NCI-H1048 (cell line): ENCODE data around the gene ERVK3-1.
"Not testable (repeated sequence)": the region's sequence is repeated elsewhere in the genome, so short reads cannot be mapped to it uniquely, and the experiment has no call there.

Source experiments
- DNase-seq: peaks from one replicate; lab custom pipeline; 2025; lab: John Stamatoyannopoulos, UW

The ERVK3-1 gene

GRCh38 chr19:58304748-58305064, 471 bp upstream of the ERVK3-1 start:
- DNase-seq: no peak

DNA sequence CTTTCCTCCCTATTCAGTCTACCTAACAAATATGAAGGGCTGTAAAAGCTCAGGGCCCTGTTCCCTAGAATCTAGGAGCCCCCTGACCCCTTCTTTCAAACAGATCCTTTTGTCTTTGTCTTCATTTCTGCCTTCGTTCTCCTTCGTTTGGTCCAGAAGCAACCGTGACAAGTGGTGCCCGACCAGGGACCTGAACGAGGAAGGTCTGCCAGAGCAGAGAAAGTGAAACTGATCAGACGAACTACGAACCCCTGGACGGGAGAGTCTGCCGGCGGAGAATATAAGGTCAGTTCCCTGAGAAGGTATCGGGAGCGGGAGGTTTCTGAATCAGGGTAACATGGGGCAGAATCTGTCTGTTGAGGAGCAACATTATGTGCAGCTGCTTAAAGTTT, 751 bp downstream of the ERVK3-1 start:
- no peak for DNase-seq

DNA sequence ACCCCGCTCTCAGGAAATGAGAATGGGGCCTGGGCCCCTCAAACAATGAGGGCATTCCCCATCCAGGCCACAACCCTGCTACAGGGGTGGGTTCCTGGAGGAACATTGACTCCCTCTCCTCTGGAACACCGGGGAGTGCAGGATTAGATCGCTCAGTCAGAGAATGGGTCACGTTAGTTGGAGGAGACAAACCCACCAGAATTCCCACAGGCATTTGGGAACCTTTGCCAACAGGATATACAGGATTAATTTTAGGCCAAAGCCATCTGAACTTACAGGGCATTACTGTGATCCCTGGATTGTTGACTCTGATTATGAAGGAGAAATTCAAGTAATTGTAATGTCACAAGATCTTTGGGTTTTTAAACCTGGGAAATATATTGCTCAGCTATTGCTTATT, 2.6 kb downstream of the ERVK3-1 start:
- DNase-seq: no peak

DNA sequence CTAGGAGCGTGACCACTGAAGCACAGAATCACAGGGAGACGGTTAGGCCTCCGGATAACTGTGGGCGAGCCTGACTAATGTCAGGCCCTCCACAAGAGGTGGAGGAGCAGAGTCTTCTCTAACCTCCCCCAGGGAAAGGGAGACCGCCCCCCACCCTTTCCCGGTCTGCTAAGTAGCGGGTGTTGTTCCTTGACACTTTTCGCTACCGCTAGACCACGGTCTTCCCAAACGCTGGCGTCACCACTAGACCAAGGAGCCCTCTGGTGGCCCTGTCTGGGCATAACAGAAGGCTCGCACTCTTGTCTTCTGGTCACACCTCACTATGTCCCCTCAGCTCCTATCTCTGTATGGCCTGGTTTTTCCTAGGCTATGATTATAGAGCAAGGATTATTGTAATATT, 5.5 kb downstream of the ERVK3-1 start:
- not testable (repeated sequence) for DNase-seq

DNA sequence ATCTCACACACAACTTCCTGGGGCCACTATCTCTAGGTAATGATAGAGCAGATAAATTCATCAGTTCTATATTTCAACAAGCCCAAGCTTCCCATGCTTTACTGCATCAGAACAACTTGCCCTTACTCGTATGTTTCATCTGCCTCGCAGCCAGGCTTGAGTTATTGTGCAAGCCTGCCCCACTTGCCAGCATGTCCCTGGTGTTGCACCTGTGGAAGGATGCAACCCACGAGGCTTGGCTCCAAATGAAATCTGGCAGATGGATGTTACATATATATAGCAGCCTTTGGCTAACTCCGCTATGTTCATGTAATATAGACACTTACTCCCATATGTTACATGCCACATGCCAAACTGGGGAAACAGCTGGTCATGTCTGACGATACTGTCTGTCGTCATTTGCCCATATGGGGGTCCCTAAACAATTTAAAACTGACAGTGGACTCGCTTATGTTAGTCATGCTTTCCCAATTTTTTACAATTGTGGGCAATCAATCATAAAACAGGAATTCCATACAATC, 6.2 kb downstream of the ERVK3-1 start:
- DNase-seq: no peak

DNA sequence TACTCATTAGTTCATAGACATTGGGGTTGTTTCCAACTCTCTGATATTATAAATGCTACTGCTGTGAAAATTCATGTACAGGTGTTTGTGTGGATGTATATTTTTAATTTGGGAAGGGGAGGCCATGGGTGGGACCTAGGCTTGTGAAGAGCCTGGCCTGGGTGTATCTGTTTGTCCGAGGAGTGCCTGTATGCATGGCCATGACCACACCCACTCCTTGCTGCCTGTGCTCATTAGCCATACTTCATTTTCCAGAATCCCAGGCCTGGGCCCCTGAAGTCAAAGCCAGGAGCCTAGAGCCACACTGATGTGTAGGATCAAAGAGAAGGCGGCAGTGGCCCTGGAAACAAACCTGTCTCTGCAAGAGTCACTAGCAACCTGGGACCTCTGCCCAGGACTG, 10.4 kb downstream of the ERVK3-1 start:
- no peak for DNase-seq

GRCh38 chr19:58317476-58318072, 12.4 kb downstream of the ERVK3-1 start:
- DNase-seq: no peak

DNA sequence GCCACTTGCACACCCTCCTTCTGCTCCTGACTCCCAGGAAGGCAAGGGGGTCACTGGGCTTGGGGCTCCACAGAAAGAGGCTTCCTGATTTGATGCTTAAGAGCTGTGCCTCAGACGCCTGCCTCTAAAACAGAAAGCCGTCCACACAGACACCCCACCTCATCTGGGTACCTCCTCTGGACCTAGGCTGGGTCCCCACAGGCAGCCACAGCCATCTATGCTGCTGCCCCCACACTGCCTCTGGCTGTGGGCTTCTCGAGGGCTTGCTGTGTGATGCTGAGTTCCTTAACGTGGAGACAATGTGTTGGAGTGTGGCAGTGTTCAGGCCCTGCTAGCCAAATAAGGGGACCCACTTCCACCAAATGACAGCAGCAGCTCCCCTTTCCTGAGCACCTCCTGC, 13.1 kb downstream of the ERVK3-1 start:
- DNase-seq: no peak

DNA sequence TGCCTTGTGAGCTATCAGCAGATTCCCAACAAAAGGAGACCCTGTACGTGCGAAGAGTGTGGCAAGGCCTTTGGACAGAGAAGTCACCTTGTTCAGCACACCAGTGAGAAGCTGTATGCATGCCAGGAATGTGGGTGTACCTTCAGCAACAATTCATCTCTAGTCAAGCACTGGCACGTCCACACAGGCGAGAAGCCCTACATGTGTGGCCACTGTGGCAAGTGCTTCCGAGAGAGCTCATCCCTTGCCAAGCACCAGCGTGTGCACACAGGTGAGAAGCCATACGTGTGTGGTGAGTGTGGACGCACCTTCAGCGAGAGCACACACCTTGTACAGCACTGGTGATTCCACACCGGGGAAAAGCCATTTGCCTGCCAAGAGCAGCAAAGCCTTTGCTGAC, 14.1 kb downstream of the ERVK3-1 start:
- no peak for DNase-seq

DNA sequence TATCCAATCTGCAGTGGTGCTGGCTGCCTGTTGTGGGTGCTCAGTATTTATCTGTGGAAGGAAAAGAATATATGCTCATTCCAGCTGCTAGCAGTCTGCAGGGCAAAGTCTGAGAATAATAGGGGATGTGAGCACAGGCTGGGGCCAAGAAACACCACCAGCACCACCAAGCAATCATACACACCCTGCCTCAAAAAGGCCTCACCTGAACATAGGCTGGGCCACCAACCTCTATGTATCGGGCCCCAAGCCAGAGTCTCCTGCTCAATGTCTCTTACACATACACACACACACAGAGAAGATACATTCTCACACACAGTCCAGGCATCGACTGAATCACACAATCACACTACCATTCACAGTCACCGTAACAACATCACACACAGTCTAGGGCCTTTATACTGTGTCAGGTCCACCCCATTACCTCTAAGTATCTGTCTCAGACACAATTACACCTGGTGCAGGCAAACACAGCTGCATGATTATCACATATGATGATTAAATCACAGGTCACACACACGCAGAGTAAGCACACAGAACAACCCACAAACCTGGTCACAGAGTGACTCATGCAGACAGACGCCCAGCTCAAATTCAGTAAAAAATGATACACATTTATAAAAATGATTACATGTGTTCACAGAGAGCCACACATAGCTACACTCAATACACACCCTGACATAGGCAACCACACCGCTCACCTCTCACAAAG, 20.3 kb downstream of the ERVK3-1 start:
- DNase-seq: no peak

DNA sequence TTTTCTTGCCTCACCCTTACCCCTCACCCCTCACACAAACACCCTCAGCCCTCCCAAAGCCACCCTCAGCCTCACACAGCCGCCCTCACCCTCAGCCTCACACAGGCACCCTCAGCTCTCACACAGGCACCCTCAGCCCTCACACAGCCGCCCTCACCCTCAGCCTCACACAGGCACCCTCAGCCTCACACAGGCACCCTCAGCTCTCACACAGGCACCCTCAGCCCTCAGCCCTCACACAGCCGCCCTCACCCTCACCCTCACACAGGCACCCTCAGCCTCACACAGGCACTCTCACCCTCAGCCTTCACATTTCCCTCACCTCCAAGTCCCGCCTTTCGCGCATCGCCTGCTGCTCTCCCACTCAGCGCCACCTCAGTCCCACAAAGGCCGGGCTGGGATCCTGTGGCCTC, 21.3 kb downstream of the ERVK3-1 start:
- DNase-seq: no peak

DNA sequence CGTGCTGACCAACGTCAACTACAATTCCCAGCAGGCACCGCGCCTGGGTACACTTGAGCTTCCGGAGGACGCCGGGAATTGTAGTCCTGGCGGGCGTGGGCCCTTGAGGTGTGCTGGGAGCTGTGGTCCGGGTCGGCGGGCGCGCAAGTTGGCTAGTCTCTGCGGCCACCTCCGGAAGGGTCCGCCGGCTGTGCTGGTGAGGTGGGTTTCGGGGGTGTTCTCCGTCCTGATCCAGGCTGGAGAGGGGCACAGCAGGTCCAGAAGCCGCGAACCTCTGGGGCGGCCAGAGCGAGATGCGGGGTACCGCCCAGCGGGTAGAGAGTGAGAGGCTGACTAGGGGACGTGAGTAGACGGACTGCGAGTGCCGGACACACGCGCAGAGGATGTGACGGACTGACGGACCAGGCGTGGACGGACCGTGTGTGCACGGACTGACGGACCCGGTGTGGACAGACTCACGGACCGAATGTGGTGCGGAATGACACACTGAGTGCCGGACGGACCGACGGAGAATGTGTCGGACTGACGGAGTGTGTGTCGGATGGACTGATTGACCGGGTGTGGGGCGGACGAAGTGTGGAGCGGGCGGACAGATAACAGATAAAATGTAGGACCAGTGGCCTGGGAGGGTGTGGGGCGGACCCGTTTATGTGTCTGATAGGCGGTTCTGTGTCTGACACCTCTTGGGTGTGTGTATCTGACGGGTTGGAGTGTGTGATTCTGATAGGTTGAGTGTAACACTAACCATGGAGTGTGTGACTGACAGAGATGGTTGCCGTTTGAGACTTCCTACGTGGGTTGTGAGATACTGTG, 21.9 kb downstream of the ERVK3-1 start, which contains the start of gene ZSCAN22:
ZSCAN22 (plus strand) TSS at position 81 of the 813 bp plus-strand sequence. CDS start 7,809 bp downstream, outside the sequence.
- peak; percentile 82 for DNase-seq

- DNase-seq: no peak
Measured at GRCh38 chr19:58328999-58329398, 23.8 kb downstream of the ERVK3-1 start.

- DNase-seq: no peak
Measured at GRCh38 chr19:58330458-58330857, 25.3 kb downstream of the ERVK3-1 start.

GRCh38 chr19:58332697-58333096, 27.5 kb downstream of the ERVK3-1 start:
- no peak for DNase-seq

GRCh38 chr19:58334691-58335249, 29.6 kb downstream of the ERVK3-1 start:
- no peak for DNase-seq

GRCh38 chr19:58335630-58336029, 30.5 kb downstream of the ERVK3-1 start:
- no peak for DNase-seq

GRCh38 chr19:58336216-58336615, 31.0 kb downstream of the ERVK3-1 start:
- DNase-seq: no peak

GRCh38 chr19:58336820-58337219, 31.6 kb downstream of the ERVK3-1 start:
- DNase-seq: no peak

- DNase-seq: no peak
Measured at GRCh38 chr19:58338336-58338735, 33.2 kb downstream of the ERVK3-1 start.

DNA sequence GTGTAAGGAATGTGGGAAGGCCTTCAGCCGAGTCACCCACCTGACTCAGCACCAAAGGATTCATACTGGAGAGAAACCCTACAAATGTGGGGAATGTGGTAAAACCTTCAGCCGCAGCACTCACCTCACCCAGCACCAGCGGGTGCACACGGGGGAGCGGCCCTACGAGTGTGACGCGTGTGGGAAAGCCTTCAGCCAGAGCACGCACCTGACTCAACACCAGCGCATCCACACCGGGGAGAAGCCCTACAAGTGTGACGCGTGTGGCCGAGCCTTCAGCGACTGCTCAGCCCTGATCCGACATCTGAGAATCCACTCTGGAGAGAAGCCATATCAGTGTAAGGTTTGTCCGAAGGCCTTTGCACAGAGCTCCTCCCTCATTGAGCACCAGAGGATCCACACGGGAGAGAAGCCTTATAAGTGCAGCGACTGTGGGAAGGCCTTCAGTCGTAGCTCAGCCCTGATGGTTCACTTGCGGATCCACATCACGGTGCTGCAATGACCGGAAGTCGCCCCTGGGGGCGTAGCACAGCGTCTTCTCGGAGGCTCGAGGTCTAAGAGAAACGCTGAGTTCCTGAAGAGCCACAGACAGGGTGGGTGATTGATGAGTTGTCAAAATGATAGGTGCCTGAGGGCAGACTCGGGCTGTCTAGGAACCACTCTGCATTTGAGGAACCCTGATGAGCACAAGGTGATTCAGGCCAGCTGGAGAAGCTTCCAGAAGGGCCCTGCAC, 33.8 kb downstream of the ERVK3-1 start:
- DNase-seq: no peak

DNA sequence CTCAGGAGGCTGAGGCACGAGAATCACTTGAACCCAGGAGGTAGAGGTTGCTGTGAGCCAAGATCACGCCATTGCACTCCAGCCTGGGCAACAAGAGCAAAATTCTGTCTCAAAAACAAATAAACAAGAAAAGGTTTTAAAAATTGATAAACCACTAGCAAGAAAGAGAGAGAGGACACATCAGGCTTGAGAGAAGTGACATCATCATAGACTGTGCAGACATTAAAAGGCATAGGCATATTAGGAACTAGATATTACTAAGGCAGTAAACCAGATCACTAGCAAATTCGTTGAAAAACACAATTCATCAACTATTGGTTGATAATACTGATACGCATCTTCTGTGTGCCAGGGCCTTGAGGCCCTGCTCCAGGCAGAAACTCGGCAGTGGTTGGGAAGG, 40.4 kb downstream of the ERVK3-1 start:
- DNase-seq: no peak
